ENCODE measurements around the gene FBXL4.

FBXL4 gene

DNA sequence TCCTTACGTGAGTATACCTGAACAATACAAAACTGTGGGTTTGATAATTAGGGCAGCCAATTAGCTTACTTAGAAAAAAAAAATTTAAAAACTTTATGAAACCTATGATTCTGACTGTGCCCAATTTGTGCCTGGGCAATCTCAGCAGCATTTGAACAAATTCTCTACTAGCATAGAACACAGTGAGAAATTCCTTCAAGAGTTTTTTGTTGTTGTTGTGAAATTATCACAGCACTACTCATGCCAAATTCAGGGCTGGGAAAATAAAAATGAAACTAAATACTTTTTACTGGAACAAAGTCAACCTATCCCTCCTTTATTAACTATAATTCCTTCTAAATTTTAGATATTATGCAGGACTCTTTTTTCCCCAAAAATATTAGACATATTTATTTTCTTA is 70.5 kb downstream of the FBXL4 start:
- DNase-seq, result no peak

DNA sequence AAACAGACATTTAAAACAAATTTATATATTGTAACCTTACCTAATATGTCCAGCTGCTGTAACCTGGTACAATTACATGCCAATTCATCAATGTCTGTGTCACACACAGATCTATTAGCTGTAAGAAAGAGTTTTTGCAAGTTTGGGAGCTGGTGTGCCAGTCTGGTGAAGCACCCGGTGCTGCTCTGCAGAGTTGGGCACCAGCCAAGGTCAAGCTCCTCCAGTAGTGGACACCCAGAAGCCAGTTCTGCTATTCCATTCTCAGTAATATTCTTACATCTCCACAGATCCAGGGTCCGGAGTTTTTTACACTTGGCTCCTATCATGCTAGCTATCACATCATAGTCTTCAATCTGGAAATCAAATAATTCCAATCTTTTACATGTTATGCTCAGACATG is 72.4 kb downstream of the FBXL4 start:
- no peak for DNase-seq

DNA sequence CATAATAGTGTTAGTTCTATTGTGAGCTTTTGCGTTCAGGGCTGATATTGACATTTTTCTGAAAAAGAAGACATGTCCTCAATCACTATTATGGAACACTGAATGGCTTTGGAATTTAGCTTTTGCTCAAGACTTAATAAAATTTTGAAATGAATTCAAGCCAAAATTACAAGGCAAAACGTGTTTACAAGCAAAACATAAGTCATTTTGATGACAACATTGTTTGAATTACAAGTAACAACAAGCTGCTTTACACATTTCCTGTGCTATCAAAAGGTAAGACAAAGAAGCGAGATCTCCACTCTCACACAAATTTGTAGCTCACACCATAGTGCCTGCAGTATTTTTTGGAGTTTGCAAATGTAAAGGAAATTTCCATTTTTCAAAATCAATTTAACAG is 75.9 kb downstream of the FBXL4 start:
- no peak for DNase-seq

DNA sequence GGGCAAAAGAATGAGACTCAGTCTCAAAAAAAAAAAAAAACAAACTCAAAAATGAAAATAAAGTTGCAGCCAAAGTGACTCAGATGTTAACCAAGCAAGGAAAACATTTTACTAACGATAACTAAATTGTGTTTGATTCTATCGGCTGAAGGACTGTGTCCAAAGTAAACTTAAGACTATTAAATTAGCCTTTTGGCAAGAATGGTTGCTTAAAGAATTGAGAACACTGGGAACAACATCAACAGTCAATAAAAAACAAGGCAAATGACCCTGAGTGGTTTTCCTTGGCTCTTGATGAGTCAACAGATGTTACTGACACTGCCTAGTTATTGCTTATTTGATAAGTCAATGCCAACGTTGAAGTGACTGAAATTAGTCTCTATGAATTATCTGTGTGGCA is 76.7 kb downstream of the FBXL4 start:
- DNase-seq, result no peak

DNA sequence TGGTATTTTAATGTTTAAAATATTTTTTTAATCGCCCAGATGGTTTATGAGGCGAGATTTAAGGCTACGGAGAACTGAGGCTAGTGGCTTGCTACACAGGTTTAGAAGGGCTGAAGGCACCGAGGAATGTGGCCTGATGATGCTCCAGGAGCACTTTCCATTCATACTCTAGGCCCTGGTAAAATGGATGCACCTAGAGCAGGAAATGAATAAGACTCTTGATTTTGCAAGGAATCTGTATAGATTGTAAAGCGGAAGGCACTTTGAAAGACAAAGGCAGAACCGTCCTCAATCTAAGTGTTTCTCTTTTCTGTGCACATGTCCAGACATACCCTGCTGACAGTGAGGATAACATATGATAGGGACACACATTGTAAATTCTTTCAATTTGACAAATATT is 83.2 kb downstream of the FBXL4 start:
- no peak for DNase-seq

DNA sequence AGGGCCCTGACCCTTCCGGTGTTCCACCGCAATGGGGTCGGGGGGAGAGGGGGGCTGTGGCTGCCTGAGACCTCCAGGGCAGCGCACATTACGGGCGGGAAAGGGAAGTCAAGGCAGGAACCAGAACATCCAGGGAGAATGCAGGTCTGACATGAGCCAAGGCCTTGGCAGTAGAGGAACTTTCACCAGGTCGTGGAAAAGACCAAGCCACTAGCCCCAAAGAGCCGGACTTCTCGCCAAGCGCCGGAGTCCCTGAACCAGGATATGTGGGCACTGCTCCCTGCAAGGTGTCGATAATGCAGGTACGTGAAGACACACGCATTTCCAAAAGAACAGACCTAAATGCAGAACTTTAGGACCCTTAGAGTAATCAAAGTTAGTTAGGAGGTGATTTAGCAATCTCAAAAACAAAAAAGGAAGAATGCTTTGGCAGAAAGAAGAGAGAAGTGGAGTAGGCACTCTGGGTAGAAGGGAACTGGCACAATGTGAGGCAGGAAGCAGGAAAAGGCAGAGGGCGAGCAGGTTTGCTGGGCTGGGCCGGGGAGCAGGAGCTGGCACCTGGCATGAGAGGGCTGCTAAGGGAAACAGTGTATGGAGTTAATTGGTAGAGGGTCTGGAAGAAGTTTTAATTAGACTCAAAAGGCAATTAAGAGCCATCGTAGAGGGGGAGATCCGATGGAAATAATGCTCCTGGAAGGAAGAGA is 99.1 kb downstream of the FBXL4 start:
- no peak for DNase-seq

DNA sequence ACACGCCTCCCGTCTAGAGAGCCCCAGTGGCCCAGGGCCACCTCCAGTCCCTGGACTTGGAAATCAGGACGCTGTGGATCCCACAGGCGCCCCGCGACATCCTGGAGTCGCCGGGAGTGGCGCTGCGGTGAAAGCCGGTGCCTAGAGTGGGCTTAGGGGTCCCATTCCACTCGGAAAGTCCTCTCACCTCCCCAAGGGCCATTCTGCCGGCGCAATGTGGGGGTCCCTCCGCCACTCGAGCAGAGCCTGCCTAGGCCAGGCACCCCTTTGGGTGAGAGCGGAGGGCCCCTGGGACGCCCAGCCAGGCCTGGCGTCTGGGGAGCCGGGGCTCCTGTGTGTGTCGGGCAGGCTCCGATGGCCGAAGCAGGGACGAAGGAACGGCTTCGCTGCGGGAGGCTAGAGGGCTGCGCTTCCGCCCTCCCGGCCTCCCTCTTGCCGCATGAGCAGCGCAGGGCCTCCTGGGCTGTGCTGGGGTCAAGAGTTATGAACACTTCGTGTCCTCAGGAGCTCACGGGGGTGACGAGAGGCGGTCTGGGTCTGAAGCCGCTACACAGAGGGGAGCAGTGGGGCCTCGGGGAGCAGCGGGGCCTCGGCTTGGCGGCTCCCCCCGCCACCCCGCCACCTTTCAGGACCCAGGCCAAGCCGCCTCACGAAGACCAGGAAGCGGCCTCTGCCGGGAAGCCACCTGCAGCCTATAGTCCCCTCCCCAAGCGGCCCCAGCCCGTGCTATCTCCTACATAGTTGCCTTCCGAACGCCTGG is 99.8 kb downstream of the FBXL4 start:
- no peak for DNase-seq

DNA sequence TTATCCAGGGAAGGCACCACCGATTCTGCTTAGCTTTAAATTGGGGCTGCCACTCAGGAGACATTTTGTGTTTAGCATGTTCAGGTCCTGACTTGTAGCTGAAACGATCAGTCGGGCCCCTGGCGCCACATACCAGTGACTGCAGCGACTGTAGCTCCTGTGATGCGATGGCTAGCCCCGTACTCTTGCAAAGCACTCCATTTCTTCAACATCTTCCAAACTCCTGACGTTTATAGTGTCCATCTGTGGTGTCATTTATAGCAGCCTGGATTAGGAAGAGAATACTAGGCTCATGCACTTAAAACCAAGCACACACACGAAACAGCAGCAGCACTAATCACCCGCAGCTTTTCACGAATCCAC is 100.3 kb downstream of the FBXL4 start:
- DNase-seq, result no peak

DNA sequence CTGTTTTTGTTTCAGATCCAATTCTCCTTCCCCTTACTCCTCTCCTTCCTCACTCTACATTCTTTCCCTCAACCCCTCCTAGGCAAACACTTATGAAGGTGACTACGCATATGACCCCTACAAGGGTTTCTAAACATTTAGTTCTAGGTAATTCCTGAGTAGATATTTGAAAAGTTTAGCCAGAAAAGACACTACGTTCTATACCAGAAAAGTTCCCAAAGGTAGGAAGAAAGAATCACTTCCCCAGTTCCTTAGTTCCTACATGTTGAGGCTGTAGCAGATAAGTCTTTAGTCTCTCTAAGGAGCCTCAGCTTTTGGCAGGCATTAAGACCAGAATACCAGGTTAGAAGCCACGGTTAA is 101.7 kb downstream of the FBXL4 start:
- no peak for DNase-seq

DNA sequence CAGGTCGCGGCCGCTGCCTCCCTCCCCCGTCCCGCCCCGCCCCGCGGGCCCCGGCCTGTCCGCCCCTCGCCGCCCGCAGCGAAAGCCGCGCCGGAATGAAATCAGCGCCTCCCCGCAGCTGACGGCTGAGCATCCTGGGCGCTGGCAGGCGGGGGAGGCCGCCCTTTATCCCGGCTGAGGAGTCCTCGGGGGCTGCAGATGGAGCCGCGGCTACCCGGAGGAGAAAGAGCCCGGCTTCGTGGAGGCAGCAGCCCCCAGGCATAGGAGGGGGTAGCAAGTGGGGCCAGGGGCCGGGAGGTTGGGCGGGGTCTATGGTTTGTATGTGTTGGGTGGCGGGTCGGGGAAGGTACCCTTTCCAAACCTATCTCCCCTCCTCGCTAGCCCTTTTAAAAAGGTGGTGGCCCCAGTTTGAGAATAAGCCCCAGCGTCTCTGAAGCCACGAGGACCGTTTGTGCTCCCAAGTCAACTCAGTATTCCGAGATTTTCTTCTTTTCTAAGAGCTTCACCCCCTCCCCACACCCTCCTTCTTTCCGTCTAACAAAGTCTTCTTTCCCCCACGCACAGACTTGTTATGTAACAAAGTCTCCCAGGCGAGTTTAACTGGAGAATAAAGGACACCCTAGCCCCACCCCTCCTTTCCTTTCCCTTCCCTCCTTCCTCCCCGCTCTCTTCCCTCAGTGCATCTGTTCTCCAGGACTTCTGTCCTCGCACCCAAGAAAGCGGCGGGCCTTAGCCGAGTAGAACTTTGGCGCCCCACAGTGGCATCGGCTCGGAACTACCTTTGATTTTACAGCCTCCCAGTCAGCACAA is 102.3 kb downstream of the FBXL4 start:
- peak; percentile 77 to 82 for DNase-seq

DNA sequence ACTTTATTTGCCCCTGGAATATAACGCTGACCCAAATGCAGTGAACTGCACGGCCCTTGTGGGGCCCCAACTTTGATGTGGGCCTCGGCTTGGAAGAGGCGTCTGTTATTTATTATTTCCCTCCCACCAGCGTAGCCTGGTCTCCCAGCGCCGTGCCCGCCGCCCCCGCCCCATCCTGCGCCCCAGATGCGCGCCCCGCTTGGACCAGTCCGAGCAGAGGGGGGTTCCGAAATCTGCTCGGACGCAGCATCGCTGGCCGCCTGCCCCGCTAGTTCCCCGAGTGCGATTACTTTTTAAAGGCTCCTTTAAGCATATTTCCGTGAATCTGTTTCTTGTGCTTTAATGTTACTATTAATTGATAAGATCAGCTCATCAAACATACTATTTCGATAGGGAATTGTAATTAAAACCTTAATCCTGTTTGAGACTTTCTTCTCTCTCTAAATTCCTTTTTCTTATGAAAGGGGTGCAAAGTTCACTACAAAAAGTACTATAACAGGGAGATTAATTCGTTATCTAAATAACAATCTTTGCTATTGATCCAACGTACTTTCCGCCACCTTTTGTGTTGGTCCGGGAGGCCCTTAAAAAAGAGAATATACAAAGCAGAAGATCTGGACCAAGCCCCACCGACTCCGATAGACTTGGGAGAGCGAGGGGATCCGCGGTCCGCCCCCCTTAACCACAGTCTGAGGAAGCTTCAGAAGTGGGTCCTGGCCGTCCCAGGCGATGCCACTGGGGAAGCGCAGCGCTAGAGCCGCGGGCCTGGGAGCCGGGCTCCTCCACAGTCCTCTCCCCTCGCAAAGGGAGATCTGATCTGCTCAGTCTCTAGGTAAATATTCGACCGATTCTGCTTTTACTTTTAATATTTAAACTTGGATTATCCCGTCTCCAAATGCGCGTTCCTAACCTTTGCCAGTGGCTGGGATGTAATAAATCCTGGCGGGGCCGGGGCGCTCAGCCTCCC is 103.2 kb downstream of the FBXL4 start:
- no peak for DNase-seq

DNA sequence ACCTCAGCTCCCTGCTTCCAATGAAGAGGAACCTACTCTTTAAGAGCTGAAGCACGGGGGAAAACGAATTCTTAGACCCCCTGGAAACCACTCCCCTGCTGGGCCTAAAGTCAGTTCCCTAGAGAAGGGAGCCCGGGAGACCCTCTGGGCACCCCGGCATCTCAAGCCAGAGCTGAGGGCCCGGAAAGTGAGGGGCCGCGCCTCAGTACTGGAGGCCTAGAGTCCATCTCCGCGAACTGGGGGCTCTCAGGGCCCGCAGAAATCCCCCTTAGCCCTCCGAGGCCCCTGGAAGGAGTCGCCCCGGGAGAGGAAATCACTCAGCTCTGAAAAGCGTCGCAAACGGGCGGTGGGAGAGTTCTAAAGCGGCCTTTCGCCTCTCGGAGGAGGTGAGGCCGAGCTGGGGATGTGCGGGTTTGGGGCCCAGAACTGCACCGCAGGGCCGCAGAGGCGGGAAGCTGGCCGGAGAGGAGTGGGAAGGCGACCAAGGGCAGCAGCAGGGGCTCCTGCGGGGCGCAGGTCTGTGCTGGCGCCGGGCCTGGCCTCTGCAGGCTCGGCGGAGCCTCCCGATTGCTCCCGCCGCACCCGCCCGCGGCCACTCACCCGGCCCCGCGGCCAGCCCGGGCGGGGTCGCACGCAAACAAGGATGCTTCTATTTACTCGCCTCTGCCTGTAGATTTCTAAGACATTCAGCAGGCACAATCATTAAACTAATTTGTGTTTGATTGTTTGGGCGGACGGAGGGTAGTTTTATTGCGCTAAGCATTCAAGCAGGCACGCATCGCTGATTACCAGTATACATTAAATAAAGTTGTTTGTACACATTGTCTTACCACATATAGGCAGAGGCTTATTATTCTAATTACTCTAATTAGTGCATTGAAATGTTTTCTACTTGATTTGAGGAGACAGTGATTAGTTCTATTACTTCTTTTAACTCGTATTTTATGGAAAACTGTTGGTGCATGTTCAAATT is 104.2 kb downstream of the FBXL4 start:
- DNase-seq, result no peak

DNA sequence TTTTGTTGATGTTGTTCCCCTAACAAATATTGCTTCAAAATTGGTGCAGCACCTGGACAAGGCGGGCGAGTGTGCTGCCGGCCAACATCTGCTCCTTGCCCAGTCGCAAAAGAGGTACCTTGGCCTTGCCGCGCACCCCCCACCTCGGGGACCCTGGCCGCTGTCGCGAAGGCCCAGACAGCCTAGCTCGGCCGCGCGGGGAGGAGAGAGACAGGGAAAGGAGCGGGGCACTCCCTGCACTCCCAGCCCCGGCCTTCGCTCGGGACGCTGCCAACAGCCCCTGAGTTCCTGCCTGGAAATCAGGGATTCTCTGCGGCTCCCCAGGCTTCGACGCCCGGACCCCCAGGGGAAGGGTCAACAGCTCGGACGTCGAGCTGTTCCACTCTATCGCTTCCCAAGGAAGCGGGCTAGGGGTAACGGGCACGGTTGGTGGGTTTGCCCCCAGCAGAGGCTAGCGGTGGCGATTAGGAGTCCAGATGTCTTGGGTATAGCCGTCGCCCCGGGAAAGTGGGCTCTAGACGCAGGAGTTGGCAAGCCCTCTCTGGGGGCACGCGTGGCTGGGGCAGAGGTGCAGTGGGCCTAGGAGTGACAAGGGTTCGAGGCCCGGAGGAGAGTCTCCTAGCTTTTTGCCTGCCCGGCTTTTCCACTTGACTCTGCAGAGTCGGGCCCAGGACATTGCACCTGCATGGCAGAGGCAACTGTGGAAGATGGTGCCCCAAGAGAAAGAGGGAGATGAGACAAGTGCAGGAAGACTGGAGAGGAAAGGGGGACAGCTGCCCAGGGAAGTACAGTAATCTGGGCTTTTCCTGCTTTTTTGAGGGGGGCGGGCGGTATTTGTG is 105.2 kb downstream of the FBXL4 start:
- DNase-seq, result no peak

DNA sequence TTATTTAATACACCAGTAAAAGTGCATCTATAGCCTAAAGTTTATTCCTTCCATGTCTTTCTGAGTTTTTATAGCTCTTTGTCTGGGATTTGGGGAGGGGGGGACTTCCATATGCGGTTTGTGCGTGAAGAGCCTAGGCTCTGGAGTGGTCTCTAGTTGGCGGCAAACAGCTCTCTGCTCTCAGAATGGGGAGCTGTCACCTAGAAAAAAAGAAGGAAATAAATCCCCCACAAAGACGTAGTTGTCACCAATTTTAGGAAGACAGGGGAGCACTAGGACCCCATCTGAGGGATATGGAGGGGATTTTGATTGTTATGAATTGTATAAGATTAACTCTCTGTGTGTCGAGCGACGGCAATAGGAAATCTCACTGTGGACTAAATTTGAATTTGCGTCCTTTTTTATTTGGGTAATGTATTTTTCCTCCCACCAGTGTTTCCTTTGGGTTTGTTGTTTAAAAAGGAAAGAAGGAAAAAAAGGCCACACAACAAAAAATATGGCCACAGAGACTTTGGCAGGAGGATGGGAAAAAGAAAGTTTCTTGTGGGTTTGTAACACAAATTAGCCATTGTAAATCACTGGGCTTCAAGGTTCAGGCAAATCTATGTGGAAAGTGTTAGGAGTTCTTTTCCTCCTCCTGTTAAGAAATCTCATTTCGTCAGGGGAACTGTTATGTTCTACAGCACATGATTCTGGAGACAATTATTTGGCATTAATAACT is 106.0 kb downstream of the FBXL4 start:
- no peak for DNase-seq

DNA sequence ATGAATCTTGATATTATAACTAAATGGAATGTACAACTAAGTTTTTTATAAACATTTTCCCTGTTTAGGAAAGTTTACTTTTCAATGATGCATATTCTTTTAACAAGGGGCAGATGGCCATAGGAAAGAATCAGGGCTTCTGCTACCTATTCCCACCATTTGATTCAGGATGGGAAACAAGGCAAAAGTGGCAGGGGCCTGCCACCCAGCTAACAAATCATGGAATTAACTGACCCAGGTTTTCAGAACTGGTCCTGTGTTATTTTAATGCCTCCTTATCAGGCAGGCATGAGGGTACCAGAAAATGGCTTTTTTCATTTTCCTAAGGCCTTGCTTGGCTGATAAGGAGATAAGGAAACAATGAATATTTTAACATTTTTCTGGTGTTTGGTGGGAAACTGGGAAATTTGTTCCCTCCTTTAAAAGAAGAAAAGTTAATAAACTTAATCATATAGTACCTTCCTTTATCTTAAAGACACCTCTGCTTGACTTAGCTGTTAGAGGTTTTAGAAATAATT is 106.7 kb downstream of the FBXL4 start:
- no peak for DNase-seq

DNA sequence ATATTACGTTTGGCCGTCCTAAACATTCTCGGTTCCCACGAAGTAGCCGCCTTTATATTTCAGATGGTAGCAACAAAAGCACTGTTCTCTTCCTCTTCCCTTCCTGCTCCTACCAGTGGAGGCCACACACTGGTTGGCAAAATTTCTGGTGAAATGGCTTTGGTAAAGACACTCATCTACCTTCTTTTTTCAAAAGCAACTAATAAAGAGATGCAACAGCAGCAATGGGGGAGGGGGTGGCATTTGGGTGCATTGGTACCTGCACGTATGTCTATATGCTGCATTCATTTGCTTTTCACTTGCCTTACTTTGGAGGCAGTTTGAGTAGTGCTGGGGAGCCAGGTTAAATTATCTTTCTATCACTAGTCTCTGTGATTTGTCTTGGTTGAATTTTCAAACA is 107.4 kb downstream of the FBXL4 start:
- no peak for DNase-seq

DNA sequence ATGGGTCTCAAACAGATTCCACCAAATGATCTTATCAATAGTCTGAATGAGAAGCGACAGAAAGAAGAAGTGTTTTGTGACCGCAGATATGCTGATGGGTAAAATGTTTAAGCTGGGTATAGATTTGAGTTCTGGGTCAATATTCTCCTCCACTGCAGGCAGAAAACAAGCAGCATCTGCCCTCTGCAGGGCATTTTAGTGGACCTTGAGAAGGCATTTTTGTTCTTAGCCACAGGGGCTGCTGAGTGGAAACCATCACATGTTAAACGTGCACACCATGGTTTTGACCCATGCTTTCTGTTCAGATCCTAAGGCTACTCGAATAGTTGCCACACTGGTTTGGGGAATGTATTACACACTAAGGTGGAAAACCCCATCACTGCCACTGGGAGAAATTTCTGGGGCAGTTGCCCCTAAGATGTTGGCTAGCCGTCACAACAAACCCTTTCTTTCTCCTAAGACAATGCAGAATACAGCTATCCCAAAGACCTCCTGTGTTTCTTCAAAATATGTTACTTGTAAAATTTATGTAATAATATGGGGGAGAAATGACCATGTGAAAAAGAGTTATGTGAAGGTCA is 107.9 kb downstream of the FBXL4 start:
- no peak for DNase-seq

DNA sequence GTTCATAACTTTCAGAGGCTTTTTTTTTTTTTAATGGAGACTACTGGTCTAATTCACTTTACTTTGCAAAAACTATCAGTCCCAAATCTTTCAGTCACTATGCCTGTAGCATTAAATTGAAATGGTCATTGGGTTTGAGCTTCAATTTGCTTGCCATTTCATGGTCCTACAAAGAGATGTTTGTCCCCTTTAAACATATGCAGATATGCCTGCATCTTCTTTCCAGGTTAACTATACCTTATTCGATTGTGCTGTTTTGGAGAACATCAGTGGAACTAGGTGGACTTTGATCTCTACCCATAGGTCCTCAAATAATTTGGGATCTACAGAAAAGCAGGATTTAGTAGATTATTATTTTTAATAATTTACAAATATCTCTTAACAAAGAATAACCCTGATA is 108.8 kb downstream of the FBXL4 start:
- DNase-seq, result no peak

DNA sequence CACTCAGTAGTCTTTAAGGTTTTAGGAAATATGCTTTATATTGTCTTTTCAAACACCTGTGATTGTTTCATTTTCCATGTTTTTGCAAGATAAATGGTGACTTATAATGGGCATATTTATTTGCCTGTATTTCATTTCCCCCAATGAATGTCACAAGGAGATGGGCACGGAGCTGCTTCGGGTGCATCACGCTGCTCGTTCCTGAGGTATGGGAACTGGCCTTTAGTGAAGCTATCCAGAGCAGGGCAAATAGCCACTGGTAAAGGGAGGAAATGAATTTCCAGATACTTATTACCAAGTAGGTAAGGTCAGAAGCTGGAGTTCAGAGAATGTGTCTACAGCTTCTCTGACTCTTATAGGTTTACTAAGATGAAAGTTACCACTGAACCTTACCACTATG is 109.7 kb downstream of the FBXL4 start:
- no peak for DNase-seq
